Lung (tissue), 12 donors: ENCODE measurements around the gene DPH5. TPM values are rescaled to one million over a fixed set of nuclear protein-coding genes. Genes with fewer than 3 reads are reported as not detected.

Experiments used
- ATAC-seq: fragments of 200-7000 bp; cut with Tn5 transposase; one replicate; pipeline ENCODE4 v1.9.1; 2020; ENCODE audit warnings: moderate number of reproducible peaks; ENCODE audit not compliant: insufficient read depth, low FRiP score
- DNase-seq, 3 donors: peaks; one replicate each; pipeline ENCODE4 v3.0.0-alpha.2; 2013 to 2017
- H3K27ac ChIP-seq, 2 donors: one replicate each; pipeline ENCODE4 v1.5.1; 2013; ENCODE audit warnings: mild to moderate bottlenecking in 2 of 2, moderate library complexity in 2 of 2, control low read depth in 1 of 2, inconsistent platforms in 1 of 2, low read depth in 1 of 2, low read length in 1 of 2
- H3K27me3 ChIP-seq, 3 donors: one replicate each; pipeline ENCODE4 v1.5.1; 2013; ENCODE audit warnings: low read length in 2 of 3; ENCODE audit not compliant: control insufficient read depth in 3 of 3, insufficient read depth in 3 of 3
- H3K36me3 ChIP-seq, 4 donors: one replicate each; pipeline ENCODE4 v1.5.1; 2013; ENCODE audit warnings: low read length in 4 of 4, mild to moderate bottlenecking in 1 of 4, moderate library complexity in 1 of 4; ENCODE audit not compliant: control insufficient read depth in 4 of 4, insufficient read depth in 4 of 4
- H3K4me1 ChIP-seq, 5 donors: one replicate each; pipeline ENCODE4 v1.5.1; 2013; ENCODE audit warnings: low read length in 5 of 5, mild to moderate bottlenecking in 2 of 5, moderate library complexity in 1 of 5; ENCODE audit not compliant: control insufficient read depth in 5 of 5, insufficient read depth in 5 of 5
- H3K4me3 ChIP-seq: one replicate; pipeline ENCODE4 v1.5.1; 2013; ENCODE audit warnings: mild to moderate bottlenecking, control low read depth, moderate library complexity
- H3K9ac ChIP-seq, 2 donors: one replicate each; pipeline ENCODE4 v1.5.1; 2013; ENCODE audit warnings: low read length in 2 of 2, control low read depth in 1 of 2; ENCODE audit not compliant: insufficient read depth in 1 of 2
- H3K9me3 ChIP-seq, 4 donors: one replicate each; pipeline ENCODE4 v1.5.1; 2013; ENCODE audit warnings: low read length in 3 of 4, mild to moderate bottlenecking in 1 of 4, moderate library complexity in 1 of 4; ENCODE audit not compliant: control insufficient read depth in 4 of 4, insufficient read depth in 3 of 4
- WGBS, 2 donors: extraction: QIAGEN DNeasy Blood & Tissue Kit; methylation state at CpG; one replicate each; pipeline ENCODE4 v1.1.7; 2013; 5-methylcytosine and 5-hydroxymethylcytosine counted together
- polyA plus RNA-seq, 2 donors: library from polyadenylated mRNA; stranded (reverse); fragments of 200-250 nt; gene quantifications; one replicate each; pipeline ENCODE4 v1.2.1, GENCODE V29; 2013
- total RNA-seq, 2 donors: library from RNA; depleted of rRNA in 1 of 2; stranded (reverse); fragments of >200 nt in 1 of 2; gene quantifications; one replicate each; pipeline ENCODE4 v1.2.1, GENCODE V29; 2014 to 2021
- TF ChIP-seq, protein P1 (sequence below): IDR thresholded peaks from 2 replicates; pipeline ENCODE4 v1.5.1; 2012; ENCODE audit warnings: mild to moderate bottlenecking; ENCODE audit errors: control extremely low read depth, extremely low read depth
- donor health status: control.
- donor health status: control.
- donor health status: Bipolar disorder and iron deficiency.
- donor health status: healthy.
- donor health status: DM: yes; HTN: yes; CAD: no.

The DPH5 gene
- total and polyA plus RNA-seq, 4 donors = 21.2 to 30.7 (median 27.2) TPM

DNA sequence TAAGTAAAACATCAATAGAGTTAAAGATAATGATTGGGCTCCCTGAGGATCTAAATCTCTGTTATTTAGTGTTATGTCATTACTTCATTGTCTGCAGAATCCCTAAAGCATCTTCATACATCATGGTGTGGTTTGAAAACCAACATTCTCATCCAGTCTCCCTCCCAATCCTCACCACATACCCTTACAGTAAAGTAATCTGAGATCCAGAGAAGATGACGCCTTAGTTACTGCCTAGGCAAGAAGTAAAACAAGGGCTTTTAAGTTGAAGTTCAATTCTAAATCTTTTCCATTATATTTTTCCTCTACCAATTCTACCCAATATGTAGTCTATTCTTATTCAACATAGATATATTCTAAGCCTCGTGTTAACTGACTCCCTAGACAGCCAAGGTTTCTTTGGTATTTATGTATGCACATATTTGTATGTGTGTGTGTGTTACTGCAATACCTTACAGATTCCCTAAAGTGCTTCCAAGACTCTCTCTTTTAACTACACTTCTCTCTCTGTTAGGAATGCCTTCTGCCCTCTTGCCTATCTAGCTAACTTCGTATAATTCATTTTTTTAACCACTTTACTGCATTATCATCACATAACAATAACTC, 17.3 kb downstream of the DPH5 start:
- Histone ChIP-seq H3K4me1 (peaks cover 0 to 38% (median 11%) of the 10 kb centered on the region in 5 donors), H3K4me3 (no peak overlapping the region), H3K36me3 (peaks cover 0 to 7% (median 2%) of the 10 kb centered on the region in 4 donors), H3K27me3 (no peaks in the 10 kb centered on the region), H3K27ac (no peak overlapping the region), H3K9me3 (no peaks in the 10 kb centered on the region), H3K9ac (no peak overlapping the region)
- TF ChIP-seq, protein P1, sequence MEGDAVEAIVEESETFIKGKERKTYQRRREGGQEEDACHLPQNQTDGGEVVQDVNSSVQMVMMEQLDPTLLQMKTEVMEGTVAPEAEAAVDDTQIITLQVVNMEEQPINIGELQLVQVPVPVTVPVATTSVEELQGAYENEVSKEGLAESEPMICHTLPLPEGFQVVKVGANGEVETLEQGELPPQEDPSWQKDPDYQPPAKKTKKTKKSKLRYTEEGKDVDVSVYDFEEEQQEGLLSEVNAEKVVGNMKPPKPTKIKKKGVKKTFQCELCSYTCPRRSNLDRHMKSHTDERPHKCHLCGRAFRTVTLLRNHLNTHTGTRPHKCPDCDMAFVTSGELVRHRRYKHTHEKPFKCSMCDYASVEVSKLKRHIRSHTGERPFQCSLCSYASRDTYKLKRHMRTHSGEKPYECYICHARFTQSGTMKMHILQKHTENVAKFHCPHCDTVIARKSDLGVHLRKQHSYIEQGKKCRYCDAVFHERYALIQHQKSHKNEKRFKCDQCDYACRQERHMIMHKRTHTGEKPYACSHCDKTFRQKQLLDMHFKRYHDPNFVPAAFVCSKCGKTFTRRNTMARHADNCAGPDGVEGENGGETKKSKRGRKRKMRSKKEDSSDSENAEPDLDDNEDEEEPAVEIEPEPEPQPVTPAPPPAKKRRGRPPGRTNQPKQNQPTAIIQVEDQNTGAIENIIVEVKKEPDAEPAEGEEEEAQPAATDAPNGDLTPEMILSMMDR = no peak
- ATAC-seq = no peak
- 88 to 90% methylated on average over 3 of the region's 3 CpGs for WGBS, 2 donors
- DNase-seq = peak in 1 of 3 donors; percentile 18

DNA sequence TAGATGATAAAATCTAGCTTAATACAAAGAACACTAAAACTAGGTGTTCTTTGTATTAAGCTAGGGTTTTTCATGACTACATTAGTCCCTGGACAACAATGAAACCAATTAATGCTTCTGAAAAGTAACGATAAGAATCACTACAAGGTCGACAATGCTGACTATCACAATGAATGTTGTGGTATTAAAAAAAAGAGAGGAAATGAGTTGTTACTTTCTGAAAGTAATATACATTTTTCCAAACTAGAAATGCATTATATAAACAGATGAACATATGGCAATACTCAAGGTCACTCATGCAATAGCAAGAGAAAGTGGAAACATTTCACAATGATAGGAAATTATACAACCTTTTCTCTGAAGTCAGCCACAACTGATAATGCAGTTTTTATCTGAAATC, 19.0 kb downstream of the DPH5 start:
- ATAC-seq (no peak), DNase-seq (peak in 2 of 3 donors; percentile 94 to 97)
- Histone ChIP-seq H3K36me3 (peaks cover 0 to 7% (median under 1%) of the 10 kb centered on the region in 4 donors), H3K4me3 (no peak overlapping the region), H3K27me3 (no peaks in the 10 kb centered on the region), H3K4me1 (peaks cover 0 to 56% (median 18%) of the 10 kb centered on the region in 5 donors), H3K9ac (no peak overlapping the region), H3K27ac (no peak overlapping the region), H3K9me3 (no peaks in the 10 kb centered on the region)
- TF ChIP-seq, protein P1 = no peak
- WGBS, 2 donors = 17 to 44% methylated on average over 2 of the region's 2 CpGs

DNA sequence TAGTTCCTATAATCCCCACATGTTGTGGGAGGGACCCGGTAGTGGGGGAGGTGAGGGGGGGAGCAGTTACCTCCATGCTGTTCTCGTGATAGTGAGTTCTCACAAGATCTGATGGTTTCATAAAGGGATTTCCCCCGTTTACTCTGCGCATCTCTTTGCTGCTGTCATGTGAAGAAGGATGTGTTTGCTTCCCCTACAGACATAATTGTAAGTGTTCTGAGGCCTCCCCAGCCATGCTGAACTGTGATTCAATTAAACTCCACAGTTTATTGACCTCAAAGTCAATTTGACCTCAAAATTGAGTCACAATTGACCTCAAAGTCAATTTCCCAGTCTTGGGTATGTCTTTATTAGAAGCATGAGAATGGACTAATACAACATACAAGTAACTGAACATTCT, 19.7 kb downstream of the DPH5 start:
- Histone ChIP-seq H3K9ac (no peak overlapping the region), H3K36me3 (peaks cover 3 to 9% (median 3%) of the 10 kb centered on the region in 4 donors), H3K4me3 (no peak overlapping the region), H3K27ac (no peak overlapping the region), H3K27me3 (no peaks in the 10 kb centered on the region), H3K4me1 (peaks cover 0 to 62% (median 18%) of the 10 kb centered on the region in 5 donors), H3K9me3 (no peaks in the 10 kb centered on the region)
- TF ChIP-seq, protein P1 = no peak
- 74 to 90% methylated on average over 4 of the region's 4 CpGs for WGBS, 2 donors
- ATAC-seq (no peak), DNase-seq (peak in 1 of 3 donors; percentile 19)
